WTC11 (cell line): ENCODE measurements around the gene RD3L. TPM values are rescaled to one million over a fixed set of nuclear protein-coding genes. Genes with fewer than 3 reads are reported as not detected.
"Not testable (repeated sequence)": the region's sequence is repeated elsewhere in the genome, so short reads cannot be mapped to it uniquely, and the experiment has no call there.

Source experiments
- ATAC-seq: fragments of 200-7000 bp; cut with Tn5 transposase; 2 replicates; pipeline ENCODE4 v1.10.0; 2021; ENCODE audit warnings: mild to moderate bottlenecking, moderate library complexity
- CTCF ChIA-PET: fragments of 300-600 bp; sonication (Branson Sonifier 250); formaldehyde crosslinking; loops from one replicate; lab custom pipeline; 2021; ENCODE audit warnings: antibody characterized with exemption; lab: Charles Lee
- POLR2A ChIA-PET: fragments of 350-600 bp; sonication (Branson Sonifier 250); formaldehyde crosslinking; loops from one replicate; lab custom pipeline; 2021; ENCODE audit warnings: antibody characterized with exemption; lab: Charles Lee
- DNase-seq: peaks from one replicate; pipeline ENCODE4 v3.0.0; 2021; ENCODE audit warnings: low spot score
- H3K27ac Mint-ChIP-seq: 2 replicates; pipeline ENCODE4 v1.8.0; 2021; ENCODE audit warnings: mixed read lengths
- H3K27me3 Mint-ChIP-seq: 2 replicates; pipeline ENCODE4 v1.8.0; 2021; ENCODE audit warnings: low read depth, mild to moderate bottlenecking, moderate library complexity, mixed read lengths
- H3K36me3 Mint-ChIP-seq: 2 replicates; pipeline ENCODE4 v1.8.0; 2021; ENCODE audit warnings: mixed read lengths
- H3K4me1 Mint-ChIP-seq: 2 replicates; pipeline ENCODE4 v1.8.0; 2022; ENCODE audit warnings: mixed read lengths
- H3K4me3 Mint-ChIP-seq: 2 replicates; pipeline ENCODE4 v1.8.0; 2021; ENCODE audit warnings: mild to moderate bottlenecking, moderate library complexity, mixed read lengths
- H3K9me3 Mint-ChIP-seq: 2 replicates; pipeline ENCODE4 v1.8.0; 2021; ENCODE audit warnings: mixed read lengths
- CREM ChIP-seq: sonication (generic); formaldehyde crosslinking; IDR thresholded peaks from 2 replicates; pipeline ENCODE4 v1.8.1; 2022; ENCODE audit warnings: mild to moderate bottlenecking, missing genetic modification reagents, moderate library complexity
- ETV6 ChIP-seq: sonication (generic); formaldehyde crosslinking; IDR thresholded peaks from 2 replicates; pipeline ENCODE4 v1.8.1; 2022; ENCODE audit warnings: mild to moderate bottlenecking, missing genetic modification reagents
- FOXK1 ChIP-seq: sonication (generic); formaldehyde crosslinking; IDR thresholded peaks from 2 replicates; pipeline ENCODE4 v1.8.0; 2022; ENCODE audit warnings: mild to moderate bottlenecking, moderate library complexity, missing genetic modification reagents
- FOXP4 ChIP-seq: sonication (generic); formaldehyde crosslinking; IDR thresholded peaks from 2 replicates; pipeline ENCODE4 v1.8.0; 2022; ENCODE audit warnings: mild to moderate bottlenecking, missing genetic modification reagents
- JAZF1 ChIP-seq: fragments of 250-450 bp; sonication (Bioruptor Pico); IDR thresholded peaks from 2 replicates; pipeline ENCODE4 v1.9.0; 2021; ENCODE audit warnings: moderate library complexity, mild to moderate bottlenecking, inconsistent platforms
- MAX ChIP-seq: sonication (generic); formaldehyde crosslinking; IDR thresholded peaks from 2 replicates; pipeline ENCODE4 v1.8.0; 2022; ENCODE audit warnings: mild to moderate bottlenecking, missing genetic modification reagents
- NR2C2 ChIP-seq: sonication (generic); formaldehyde crosslinking; IDR thresholded peaks from 2 replicates; pipeline ENCODE4 v1.8.0; 2022; ENCODE audit warnings: mild to moderate bottlenecking, missing genetic modification reagents
- PRDM15 ChIP-seq: sonication (generic); formaldehyde crosslinking; IDR thresholded peaks from 2 replicates; pipeline ENCODE4 v1.8.0; 2022; ENCODE audit warnings: missing genetic modification reagents
- RELA ChIP-seq: sonication (generic); formaldehyde crosslinking; IDR thresholded peaks from 2 replicates; pipeline ENCODE4 v1.8.1; 2022; ENCODE audit warnings: missing genetic modification reagents, mild to moderate bottlenecking, borderline replicate concordance
- TEAD1 ChIP-seq: sonication (generic); formaldehyde crosslinking; IDR thresholded peaks from 2 replicates; pipeline ENCODE4 v1.8.0; 2022; ENCODE audit warnings: mild to moderate bottlenecking, missing genetic modification reagents
- TP53 ChIP-seq: sonication (generic); formaldehyde crosslinking; IDR thresholded peaks from 2 replicates; pipeline ENCODE4 v1.8.1; 2023; ENCODE audit warnings: mild to moderate bottlenecking, missing genetic modification reagents
- ZBTB43 ChIP-seq: sonication (generic); formaldehyde crosslinking; IDR thresholded peaks from 2 replicates; pipeline ENCODE4 v1.8.1; 2023; ENCODE audit warnings: mild to moderate bottlenecking, missing genetic modification reagents
- total RNA-seq: library from RNA; stranded (reverse); gene quantifications from 3 replicates; pipeline ENCODE4 v1.2.3, GENCODE V29; 2021
- TF ChIP-seq, protein P1 (sequence below): fragments of 250-450 bp; sonication (Bioruptor Pico); IDR thresholded peaks from 2 replicates; pipeline ENCODE4 v2.1.2; 2022; ENCODE audit warnings: mild to moderate bottlenecking, moderate library complexity
- TF ChIP-seq, protein P2 (sequence below): sonication (generic); formaldehyde crosslinking; IDR thresholded peaks from 2 replicates; pipeline ENCODE4 v1.8.0; 2023; ENCODE audit warnings: missing genetic modification reagents

Gene RD3L
- total RNA-seq, 1 experiment from 2014 or later, result not detected

DNA sequence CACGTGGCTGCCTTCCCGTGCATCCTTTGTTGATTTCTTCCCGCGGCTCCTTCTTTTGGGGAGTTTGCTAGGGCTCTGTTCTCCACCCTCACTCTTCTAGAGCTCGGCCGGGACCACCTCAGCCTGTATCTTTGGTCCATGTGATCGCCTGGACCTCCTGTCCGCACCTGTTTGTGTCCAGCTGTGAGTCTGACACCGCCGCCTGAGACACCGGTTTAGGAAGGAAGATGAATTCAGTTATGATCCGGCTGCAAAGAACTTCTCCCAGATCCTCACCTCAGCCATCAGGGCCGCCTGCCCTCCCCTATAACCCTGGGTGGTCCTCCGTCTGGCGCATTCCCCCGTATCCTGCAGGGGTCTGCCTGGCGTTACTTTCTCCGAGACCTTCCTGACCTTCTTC is 14.8 kb downstream of the RD3L start (continued):
- TF ChIP-seq FOXP4 (no peak), MAX (CRISPR knock-in tag) (no peak), TP53 (no peak)

GRCh38 chr14:103925316-103925715 is 17.0 kb downstream of the RD3L start:
- ChIA-PET CTCF (interaction anchor here (0.6 to 1.0 kb wide), 4 partner anchors 15 to 1251 kb away, joined by 4 to 5 read pairs (median 4); no protein-coding TSS in a partner anchor), POLR2A (no interaction called here)
- Mint-ChIP-seq H3K36me3 (no peaks in the 10 kb centered on the region), H3K27ac (no peak overlapping the region), H3K27me3 (no peaks in the 10 kb centered on the region; the same call in 1 of the 2 replicates), H3K4me1 (peaks cover 9% of the 10 kb centered on the region), H3K4me3 (no peak overlapping the region), H3K9me3 (no peaks in the 10 kb centered on the region)
- no peak for TF ChIP-seq ZBTB43 (CRISPR knock-in tag)
- TF ChIP-seq FOXK1 (CRISPR knock-in tag), result no peak
- ATAC-seq (no peak), DNase-seq (no peak)

DNA sequence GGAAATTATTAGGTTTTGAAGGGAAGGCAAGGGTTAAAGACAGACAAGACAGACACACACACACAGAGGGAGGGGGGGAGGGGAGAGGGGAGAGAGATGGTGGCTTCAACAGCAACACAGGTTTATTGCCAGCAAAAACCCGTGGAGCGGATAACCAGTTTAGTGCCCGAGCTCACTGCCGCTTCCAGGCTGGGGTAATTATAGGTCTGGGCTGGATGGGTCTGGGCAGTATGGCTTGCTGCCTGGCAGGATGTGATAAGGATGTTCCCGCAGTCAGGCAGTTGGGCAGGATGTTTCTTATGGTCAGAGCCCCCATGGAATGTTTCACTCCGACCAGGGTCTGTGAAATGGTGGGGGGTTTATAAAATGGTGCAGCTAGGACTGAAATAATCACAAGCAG is 18.5 kb downstream of the RD3L start:
- CTCF ChIA-PET, result interaction anchor here (0.6 to 5.0 kb wide), 4 partner anchors 16 to 115 kb away, joined by 3 to 43 read pairs (median 4); no protein-coding TSS in a partner anchor
- TF ChIP-seq NR2C2 (CRISPR knock-in tag) (no peak), ETV6 (CRISPR knock-in tag) (no peak), RELA (CRISPR knock-in tag) (no peak), JAZF1 (CRISPR knock-in tag) (no peak), PRDM15 (no peak), CREM (no peak), TEAD1 (CRISPR knock-in tag) (no peak), TP53 (no peak)
- TF ChIP-seq, protein P1, sequence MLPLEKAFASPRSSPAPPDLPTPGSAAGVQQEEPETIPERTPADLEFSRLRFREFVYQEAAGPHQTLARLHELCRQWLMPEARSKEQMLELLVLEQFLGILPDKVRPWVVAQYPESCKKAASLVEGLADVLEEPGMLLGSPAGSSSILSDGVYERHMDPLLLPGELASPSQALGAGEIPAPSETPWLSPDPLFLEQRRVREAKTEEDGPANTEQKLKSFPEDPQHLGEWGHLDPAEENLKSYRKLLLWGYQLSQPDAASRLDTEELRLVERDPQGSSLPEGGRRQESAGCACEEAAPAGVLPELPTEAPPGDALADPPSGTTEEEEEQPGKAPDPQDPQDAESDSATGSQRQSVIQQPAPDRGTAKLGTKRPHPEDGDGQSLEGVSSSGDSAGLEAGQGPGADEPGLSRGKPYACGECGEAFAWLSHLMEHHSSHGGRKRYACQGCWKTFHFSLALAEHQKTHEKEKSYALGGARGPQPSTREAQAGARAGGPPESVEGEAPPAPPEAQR, result no peak
- TF ChIP-seq, protein P2, sequence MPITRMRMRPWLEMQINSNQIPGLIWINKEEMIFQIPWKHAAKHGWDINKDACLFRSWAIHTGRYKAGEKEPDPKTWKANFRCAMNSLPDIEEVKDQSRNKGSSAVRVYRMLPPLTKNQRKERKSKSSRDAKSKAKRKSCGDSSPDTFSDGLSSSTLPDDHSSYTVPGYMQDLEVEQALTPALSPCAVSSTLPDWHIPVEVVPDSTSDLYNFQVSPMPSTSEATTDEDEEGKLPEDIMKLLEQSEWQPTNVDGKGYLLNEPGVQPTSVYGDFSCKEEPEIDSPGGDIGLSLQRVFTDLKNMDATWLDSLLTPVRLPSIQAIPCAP, result no peak
- DNase-seq (no peak), ATAC-seq (no peak)
- Mint-ChIP-seq H3K4me3 (no peak overlapping the region), H3K9me3 (no peaks in the 10 kb centered on the region), H3K36me3 (no peaks in the 10 kb centered on the region), H3K27ac (no peak overlapping the region), H3K4me1 (peaks cover 9% of the 10 kb centered on the region), H3K27me3 (no peaks in the 10 kb centered on the region; the same call in 1 of the 2 replicates)
- POLR2A ChIA-PET, result no interaction called here

DNA sequence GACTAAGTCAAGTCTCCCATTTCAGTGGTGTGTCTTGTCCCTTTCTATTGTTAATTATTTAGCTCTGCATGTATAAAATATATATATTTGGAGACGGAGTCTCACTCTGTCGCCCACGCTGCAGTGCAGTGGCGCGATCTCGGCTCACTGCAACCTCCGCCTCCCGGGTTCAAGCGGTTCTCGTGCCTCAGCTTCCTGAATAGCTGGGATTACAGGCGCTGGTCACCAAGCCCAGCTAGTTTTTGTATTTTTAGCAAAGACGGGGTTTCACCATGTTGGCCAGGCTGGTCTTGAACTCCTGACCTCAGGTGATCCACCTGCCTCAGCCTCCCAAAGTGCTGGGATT is 20.5 kb downstream of the RD3L start:
- DNase-seq, H3K4me1 Mint-ChIP-seq, H3K9me3 Mint-ChIP-seq, POLR2A ChIA-PET, H3K27ac Mint-ChIP-seq, H3K27me3 Mint-ChIP-seq, ATAC-seq, H3K36me3 Mint-ChIP-seq: not testable (repeated sequence)
- peak overlapping the region; percentile 96 for H3K4me3 Mint-ChIP-seq
- CTCF ChIA-PET, result interaction anchor here (0.6 to 5.0 kb wide), 16 partner anchors 10 to 259 kb away, joined by 3 to 43 read pairs (median 4); partner anchors contain the start of gene RD3L
